NCI-H2196 treated with DMSO at 0.1 percent for 48 hours (cell line): ENCODE results near the gene RECQL.
"Not testable (repeated sequence)": the region's sequence is repeated elsewhere in the genome, so short reads cannot be mapped to it uniquely, and the experiment has no call there.

ENCODE experiments used
- DNase-seq: peaks from one replicate; lab custom pipeline; 2025; ENCODE audit not compliant: unreplicated experiment; lab: John Stamatoyannopoulos, UW

Gene RECQL

DNA sequence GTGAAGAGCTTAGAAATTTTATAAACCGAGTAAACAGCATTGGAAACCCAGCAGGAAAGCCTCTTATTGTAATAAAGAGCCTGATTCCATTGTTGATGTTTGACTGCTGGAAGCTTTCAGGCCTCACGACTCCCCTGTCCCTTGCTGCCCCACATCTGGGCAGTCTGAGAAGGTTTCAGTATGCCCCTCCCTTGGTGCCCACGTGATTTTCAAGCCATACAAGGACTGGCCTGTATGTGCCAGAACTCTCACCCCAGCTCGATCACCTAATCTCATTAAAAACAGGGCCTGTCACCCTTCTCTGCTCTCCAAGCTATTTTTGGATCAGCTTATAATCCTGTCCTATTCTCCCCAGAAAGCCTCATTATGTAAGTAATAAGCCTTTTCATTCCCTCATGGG, 71.4 kb downstream of the RECQL start:
- DNase-seq: no peak

DNA sequence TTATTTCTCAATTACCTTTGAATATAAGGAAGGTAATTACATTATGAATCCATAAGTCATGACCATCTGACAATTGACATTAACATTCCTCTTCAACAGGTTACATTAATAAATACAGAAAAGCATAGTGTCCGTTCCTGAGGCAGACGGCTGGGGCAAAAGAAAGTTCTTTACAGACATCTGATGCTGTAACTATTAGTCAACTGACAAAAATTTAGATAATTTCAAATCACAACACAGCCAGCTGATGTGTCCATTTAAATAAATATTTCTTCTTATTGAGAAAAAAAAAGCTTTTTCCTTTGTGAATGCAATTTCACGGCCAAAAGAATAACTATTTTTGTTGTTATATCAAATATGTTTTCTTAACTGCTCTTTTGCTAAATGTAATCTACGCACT, 73.2 kb downstream of the RECQL start:
- DNase-seq: no peak

DNA sequence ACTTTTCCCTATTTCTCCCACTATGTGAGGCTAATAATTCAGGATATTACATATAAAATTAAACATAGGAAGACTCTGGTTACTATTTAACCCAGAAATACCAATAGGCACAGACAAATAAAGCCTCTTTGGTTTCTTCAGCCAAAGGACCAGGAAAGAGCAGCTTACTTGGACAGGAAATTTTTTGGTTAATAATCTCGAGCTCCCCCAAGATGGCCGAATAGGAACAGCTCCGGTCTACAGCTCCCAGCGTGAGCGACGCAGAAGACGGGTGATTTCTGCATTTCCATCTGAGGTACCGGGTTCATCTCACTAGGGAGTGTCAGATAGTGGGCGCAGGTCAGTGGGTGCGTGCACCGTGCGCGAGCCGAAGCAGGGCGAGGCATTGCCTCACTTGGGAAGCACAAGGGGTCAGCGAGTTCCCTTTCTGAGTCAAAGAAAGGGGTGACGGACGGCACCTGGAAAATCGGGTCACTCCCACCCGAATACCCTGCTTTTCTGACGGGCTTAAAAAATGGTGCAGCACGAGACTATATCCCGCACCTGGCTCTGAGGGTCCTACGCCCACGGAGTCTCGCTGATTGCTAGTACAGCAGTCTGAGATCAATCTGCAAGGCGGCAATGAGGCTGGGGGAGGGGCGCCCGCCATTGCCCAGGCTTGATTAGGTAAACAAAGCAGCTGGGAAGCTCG, 82.3 kb downstream of the RECQL start:
- DNase-seq: not testable (repeated sequence)
